GM19467 (cell line): ENCODE measurements around the gene RAB12.
"Not testable (repeated sequence)": the region's sequence is repeated elsewhere in the genome, so short reads cannot be mapped to it uniquely, and the experiment has no call there.

ENCODE experiments used
- ATAC-seq: cut with Tn5 transposase; IDR thresholded peaks from one replicate; pipeline ENCODE4 v1.9.1; 2021; ENCODE audit warnings: mild to moderate bottlenecking, moderate library complexity; ENCODE audit not compliant: unreplicated experiment

Gene RAB12, protein sequence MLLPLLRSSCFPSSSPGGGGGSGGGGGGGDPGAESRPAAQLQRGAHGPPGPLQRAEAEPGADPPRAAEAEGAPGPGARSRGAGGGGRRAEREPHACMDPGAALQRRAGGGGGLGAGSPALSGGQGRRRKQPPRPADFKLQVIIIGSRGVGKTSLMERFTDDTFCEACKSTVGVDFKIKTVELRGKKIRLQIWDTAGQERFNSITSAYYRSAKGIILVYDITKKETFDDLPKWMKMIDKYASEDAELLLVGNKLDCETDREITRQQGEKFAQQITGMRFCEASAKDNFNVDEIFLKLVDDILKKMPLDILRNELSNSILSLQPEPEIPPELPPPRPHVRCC

DNA sequence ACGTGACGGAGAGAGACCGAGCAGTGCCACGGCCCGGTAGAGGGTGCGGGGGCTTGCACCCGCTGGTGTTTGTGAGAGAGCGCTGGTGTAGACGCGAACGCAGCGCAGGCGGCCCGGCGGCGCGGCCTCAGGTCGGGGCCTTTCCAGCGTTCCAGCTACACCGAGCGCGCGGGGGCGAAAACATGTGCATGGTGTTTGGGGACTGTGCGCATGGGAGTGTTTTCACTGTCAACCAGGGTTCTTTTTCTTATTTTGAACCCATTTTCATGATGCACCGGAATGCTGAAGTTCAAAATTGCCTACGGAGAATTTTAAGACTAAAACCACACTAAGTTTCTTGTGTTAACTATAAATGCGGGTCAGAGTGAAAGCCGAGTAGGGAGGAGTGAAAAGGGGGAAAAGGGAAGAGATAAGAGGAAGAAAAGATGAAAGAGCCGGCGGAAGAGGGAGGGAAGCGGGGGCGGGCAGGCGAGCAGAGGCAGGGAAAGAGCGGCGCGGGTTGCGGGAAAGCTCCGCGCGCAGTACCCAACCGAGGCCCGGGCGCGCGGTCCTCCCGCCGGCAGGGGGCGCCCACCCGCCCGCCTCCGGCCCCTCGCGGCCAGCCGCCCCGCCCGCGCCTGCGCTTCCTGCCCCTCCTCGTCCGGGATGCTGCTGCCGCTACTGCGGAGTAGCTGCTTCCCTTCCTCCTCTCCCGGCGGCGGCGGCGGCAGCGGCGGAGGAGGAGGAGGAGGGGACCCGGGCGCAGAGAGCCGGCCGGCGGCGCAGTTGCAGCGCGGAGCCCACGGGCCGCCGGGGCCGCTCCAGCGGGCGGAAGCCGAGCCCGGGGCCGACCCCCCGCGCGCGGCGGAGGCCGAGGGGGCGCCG is at the start of gene RAB12:
Gene RAB12 (plus strand): TSS at position 643 of the 864 bp plus-strand sequence. CDS start 3 bp downstream, at position 646.
- ATAC-seq = peak; percentile 59

DNA sequence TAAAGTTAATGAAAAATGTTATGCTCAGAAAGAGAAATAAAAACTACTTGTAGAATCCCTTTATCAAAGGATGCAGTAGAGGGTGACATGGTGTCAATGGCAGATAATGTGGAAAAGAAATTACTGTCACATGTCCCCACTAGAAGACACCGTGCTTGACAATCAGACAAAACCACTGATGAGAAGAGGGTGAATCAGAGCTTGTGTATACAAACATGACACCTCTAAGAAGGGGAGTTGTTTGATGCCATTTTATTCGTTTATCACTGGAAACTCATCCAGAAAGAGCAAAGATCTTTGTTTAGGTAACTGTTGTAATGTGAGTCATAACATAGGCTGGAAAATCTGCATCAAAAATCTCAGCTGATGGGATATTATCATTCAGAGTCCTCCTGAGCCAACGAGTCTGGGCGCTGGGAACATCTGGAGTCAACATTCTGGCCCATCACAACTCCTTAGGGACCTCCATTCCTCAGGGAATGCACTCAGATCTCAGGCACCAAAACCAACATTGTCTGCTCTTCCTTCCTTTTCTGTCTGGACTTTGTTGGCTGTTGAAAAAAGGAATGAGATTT is 49.5 kb upstream of the RAB12 start:
- ATAC-seq = no peak

DNA sequence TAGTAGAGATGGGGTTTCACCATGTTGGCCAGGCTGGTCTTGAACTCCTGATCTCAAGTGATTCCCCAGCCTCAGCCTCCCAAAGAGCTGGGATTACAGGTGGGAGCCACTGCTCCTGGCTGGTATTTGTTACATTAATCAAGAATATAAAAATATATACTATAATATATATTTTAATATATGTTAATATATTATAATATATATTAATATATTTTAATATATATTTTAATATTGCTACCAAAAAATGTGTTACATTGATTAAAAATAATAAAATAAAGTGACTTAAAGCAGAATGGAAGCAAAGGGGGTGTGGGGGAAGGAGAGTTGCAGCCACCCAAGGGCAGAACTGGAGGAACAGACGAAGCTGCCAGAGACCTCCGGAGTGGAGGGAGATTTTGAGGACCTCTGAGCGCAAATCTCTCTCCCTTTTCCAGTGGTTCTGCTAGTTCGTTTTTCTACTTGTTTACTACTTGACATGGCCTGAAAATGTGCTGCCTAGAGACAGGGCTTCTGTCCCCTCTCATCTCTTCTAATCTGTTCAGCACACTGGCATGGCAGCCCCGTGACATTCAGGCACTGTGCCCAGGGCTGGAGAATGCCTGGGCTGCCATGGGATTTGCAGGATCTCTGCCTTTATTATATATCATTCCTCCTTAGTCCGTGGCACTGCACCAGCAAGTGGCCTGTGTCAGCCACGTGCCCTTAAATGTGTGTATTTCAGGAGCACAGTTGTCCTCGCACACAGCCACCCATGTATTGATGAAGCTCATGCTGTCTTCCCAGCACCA is 47.9 kb upstream of the RAB12 start:
- no peak for ATAC-seq

DNA sequence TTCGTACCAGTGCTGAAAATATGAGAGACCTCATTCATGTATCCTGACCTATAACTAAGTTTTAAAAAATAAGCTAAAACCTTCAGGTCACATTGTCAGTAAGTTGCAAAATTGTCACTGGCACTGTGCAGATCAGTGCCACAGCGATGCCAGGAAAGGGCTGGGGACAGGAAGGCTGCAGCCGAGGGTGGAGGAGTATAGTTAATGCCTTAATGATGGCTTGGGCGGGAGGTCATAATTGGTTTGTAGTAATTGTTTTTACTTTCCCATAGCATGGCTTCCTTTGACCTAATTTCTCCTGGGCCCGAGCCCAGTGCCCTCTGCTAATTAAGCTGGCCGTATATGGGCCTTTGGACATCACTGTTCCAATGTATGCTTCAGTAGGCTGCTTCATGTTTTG is 47.2 kb upstream of the RAB12 start:
- ATAC-seq = no peak

DNA sequence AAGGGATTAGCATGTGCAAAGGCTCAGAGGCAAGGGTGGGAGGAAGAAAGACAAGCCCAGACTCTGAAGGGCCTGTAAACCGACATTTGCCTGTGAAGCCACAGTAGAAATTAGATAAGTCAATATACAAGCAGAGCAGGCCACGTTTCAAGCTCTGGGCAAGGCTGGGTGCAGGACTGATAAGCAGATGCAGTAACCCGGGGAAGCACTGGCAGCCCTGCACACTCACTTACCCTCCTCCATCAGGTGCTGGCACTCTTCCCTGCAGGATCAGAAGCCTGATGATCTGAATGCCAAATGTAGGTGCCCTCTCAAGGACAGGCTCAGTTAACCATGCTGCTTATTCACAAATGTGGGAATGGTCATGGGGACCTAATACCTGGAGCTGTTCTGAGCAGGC is 46.3 kb upstream of the RAB12 start:
- no peak for ATAC-seq

DNA sequence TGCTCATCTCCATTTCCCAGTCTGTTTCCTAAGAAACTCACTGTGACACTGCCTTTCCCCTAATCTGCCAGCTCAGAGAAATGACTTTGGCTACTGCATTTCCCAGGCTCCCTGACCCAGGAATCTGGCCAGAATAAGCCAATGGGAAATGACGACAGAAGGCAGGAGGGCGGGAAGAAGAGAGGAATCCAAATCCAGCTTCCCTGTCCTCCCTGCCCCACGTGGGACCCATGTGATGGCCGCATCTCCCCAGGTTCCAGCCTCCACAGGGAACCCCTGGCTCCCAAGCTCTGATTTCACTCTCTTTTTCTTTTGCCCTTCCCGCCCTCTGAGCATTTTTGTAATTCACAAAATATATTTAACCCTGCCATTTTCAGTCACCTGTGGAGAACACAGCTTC is 37.8 kb upstream of the RAB12 start:
- no peak for ATAC-seq

DNA sequence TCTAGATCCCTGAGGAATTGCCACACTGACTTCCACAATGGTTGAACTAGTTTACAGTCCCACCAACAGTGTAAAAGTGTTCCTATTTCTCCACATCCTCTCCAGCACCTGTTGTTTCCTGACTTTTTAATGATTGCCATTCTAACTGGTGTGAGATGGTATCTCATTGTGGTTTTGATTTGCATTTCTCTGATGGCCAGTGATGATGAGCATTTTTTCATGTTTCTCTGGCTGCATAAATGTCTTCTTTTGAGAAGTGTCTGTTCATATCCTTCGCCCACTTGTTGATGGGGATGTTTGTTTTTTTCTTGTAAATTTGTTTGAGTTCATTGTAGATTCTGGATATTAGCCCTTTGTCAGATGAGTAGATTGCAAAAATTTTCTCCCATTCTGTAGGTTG is 35.5 kb upstream of the RAB12 start:
- ATAC-seq = not testable (repeated sequence)

DNA sequence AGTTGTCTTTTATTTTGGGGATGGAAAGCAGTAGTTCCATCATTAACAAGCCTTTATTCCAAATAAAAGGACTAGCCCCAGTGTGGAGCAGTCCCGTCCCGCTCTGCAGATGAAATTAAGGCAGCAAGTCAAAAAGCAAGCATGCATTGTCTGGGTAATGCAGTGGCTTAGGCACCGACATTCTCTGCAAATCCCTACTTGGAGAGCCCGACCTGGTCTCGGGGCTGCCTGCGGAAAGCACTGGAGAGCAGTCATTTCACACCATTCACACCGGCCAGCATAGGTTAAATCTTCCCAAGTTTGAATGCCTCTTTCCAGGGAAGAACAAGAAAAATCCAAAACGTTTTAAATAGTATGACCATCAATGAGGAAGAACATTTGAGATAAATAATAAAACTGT is 24.4 kb upstream of the RAB12 start:
- ATAC-seq = no peak

DNA sequence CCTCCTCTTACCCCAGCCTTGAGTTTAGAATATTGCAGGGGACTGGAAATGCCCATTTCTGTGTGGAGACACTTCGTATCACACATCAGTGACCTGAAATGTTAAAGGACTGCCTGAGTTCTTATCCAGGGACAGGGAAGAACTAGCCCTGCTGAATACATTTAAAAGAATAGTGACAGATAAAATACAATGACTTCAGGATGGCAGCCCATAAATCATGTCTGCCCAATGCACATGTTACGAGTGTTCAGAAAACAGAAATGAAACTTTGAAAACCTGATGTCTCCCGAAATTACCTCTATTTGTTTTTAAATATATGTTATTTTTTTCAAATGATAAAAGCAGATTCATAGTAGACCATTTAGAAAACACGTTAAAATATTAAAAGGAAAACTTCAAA is 22.3 kb upstream of the RAB12 start:
- ATAC-seq = no peak

DNA sequence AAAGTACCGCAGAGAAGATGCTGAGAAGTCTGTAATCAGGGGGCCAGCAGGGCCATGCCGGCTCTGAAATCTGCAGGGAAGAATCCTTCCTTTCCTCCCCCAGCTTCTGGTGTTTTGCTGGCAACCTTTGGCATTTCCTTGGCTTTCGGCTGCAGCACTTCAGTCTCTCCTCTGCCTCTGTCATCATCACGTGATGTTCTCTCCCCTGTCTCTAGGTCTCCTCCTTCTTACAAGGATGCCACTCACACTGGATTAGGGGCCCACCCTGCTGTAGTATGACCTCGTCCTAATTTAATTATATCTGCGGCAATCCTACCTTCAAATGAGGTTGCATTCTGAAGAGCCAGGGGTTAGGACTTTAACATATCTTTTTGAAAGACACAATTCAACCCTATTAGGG is 13.8 kb upstream of the RAB12 start:
- ATAC-seq = no peak

DNA sequence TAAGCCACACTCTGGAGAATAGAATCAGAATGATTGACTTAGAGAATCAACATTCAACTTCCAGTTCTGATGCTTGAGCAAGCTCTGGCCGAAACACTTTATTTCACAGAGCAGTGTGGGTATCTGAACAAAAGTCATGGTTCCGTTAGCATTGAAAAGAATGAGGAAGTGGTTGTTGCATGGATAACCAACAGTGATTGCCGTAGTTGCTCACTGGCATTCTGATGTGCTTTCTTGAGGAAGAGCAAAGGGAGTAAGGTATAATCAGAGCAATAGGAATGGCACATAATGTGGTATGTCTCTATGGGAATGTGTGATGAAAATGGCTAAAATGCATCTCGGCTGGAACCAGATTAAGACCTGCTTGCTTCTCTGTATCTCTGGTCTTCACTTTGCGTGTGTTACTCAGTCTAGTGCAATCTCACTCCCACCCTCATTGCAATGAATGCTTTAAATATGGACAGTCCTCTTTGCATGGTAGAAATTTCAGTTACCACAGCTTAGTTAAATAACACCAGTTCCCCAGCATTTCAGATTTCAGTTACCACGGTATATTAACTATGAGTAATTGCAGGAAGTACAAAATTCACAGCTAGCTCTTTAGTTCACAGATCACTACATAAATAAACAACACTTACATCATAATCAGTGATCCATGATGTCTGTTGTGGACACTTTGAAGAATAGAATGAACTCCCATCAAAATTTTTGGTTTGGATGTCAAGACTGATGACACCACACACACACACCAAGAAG is 7.8 kb upstream of the RAB12 start:
- peak; percentile 52 for ATAC-seq

DNA sequence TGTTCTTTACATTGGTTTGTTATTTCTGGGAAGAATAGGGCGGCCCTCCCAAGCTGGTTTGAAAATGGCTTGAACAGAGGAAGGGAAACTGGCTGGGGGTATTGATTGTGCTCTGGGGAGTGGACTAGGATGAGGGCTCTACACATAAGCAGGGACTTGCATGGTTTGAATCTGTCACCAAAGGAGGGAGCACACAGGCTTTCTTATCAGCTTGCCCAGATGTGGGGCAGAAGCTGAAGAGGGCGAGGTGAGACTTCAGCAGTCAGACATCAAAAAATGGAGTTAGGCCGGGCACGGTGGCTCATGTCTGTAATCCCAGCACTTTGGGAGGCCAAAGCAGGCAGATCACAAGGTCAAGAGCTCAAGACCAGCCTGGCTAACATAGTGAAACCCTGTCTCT is 7.2 kb upstream of the RAB12 start:
- peak; percentile 23 for ATAC-seq

DNA sequence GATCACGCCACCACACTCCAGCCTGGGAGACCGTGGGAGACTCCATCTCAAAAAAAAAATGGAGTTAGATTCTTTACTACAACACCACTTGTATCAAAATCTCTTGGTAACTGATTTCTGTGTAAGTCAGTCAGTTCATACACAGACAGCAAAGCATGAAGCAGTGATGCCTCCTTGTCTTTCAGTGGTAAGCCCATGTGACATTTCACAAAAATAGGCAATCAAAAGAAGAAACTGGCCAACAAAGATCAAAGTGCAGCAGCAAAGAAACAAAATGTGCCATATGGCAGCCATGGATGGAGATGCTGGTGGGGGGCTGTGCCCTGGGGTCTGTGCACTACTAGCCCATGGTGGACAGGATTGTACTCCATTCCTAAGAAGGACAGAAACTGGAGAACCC is 6.7 kb upstream of the RAB12 start:
- no peak for ATAC-seq

DNA sequence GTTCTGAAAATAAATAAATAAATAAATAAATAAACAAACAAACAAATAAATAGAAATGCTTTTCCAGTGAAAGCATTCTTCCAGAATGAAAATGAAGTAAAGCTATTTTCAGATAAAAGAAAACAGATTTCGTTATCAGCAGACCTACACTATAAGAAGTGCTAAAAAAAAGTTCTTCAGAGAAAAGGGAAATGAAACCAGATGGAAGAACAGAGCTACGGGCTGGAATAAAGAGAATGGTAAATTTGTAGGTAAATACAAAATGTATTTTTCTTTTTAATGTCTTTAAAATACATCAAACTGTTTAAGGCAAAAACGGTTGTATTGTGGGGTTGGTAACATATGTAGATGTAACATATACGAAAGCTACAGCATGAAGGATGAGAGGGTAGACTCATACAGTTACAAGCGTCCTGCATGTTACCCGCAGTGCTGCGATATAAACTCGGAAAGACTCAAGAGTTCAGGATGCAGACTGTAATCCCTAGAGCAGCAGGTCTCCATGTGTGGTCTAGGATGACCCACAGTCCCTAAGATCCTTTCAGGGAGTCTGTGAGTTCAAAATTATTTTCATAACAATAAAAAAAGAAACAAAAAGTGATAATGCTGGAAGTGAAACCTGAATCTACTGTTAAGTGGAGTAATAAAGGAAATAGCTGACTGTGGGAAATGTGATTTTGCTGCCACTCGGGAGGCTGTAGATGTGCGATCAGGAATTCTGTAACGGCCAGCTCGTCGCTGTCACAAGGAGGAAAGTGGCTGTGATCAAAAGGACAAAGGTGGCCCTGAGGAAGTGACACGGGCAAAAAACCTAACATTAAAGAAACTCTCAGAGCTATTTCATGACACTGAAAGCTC is 5.3 kb upstream of the RAB12 start:
- no peak for ATAC-seq

DNA sequence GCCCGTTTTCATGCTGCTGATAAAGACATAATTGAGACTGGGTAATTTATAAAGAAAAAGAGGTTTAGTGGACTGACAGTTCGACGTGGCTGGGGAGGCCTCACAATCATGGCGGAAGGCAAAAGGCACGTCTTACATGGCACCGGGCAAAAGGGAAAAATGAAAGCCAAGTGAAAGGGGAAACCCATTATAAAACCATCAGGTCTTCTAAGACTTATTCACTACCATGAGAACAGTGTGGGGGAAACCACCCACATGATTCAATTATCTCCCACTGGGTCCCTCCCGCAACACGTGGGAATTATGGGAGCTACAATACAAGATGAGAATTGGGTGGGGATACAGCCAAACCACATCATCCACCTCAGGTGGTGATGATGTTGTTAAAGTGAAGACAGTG is 3.3 kb upstream of the RAB12 start:
- ATAC-seq = no peak

DNA sequence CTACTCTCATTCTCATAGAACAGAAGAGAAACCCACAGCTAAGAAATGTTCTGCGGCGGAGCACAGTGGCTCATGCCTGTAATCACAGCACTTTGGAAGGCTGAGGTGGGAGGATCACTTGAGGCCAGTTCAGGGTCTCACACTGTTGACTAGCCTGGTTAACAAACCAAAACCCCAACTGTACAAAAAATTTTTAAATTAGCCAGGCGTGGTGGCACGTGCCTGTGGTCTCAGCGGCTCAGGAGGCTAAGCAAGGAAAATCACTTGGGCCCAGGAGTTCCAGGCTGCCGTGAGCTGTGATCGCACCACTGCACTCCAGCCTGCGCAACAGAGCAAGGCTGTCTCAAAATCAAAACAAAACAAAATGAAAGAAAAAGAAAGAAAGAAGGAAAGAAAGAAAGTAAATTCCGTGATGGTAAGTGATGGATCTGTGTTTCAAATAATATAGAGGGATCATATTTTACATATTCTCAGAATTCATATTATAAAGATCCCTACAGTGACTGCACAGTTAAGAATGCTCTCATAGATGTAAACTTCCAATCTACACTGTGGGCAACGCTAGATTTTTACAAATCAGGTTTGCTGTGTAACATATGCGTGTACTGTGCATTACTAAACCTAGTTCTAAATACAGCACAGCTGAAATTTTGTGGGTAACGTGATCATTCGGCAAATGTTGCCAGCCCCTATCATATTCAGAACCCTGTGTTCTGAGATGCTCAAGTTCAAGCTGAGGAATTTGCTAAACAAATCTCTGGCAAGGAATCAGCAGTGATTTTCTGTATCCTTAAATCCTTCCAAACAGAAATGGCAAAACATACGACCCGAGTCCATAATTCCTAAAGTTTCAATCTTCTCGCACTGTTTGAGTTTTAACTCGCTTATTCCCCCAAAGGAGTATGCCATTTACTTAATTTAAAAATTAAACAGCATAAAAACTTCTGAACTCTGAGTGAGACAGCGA is 1.2 kb upstream of the RAB12 start:
- ATAC-seq = no peak

DNA sequence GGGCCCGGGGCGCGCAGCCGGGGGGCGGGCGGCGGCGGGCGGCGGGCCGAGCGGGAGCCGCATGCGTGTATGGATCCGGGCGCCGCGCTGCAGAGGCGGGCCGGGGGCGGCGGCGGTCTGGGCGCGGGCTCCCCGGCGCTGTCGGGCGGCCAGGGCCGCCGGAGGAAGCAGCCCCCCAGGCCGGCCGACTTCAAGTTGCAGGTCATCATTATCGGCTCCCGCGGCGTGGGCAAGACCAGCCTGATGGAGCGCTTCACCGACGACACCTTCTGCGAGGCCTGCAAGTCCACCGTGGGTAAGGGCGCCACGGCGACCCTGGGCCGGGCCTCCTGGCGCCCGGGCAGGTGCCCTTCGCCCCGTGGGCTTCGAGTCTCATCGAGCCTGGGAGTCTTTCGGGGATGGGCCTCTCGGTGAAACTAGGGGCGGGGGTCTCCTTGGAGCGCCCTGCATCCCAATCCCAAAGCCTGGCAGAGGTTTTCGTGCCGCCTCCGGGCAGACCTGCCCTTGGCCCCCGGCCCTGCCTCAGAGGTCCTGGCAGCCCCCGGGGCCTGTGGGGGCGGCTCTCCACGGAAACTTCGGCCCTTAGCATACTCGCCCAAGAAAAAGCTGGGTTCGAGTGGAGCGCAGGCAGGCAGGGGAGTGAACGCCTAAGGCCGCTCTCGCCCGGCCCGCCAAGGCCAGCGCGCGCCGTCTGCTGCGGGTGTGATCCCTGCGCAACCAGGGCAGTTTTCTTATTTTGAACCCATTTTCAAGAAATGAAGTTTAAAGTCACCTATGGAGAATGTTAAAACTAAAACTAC is 622 bp downstream of the RAB12 start:
- peak; percentile 12 for ATAC-seq
